Brain microvascular endothelial cell (primary cell): ENCODE results near the gene CDH4.

Experiments used
- DNase-seq: peaks from one replicate; pipeline ENCODE4 v3.0.0-alpha.2; 2020
- H3K27ac ChIP-seq: fragments of 250-450 bp; sonication (Bioruptor Pico); 2 replicates; pipeline ENCODE4 v1.5.1; 2020; ENCODE audit warnings: mild to moderate bottlenecking, moderate library complexity
- H3K27me3 ChIP-seq: fragments of 250-450 bp; sonication (Bioruptor Pico); replicated peaks from 2 replicates; pipeline ENCODE4 v1.5.1; 2020; ENCODE audit warnings: mild to moderate bottlenecking
- H3K36me3 ChIP-seq: fragments of 250-450 bp; sonication (Bioruptor Pico); replicated peaks from 2 replicates; pipeline ENCODE4 v1.5.1; 2020; ENCODE audit warnings: mild to moderate bottlenecking
- H3K4me3 ChIP-seq: 2 replicates; pipeline ENCODE4 v1.5.1; 2011; ENCODE audit warnings: low read depth, mild to moderate bottlenecking, control low read depth, low read length, moderate library complexity
- in situ Hi-C: cut with HindIII; loops from 2 replicates; pipeline ENCODE4 v1.10.0; 2017; ENCODE audit warnings: low sequenced_read_pairs, low pct_ligation_motif_present
- TF ChIP-seq, protein P1 (sequence below): IDR thresholded peaks from 2 replicates; pipeline ENCODE4 v1.5.1; 2011; ENCODE audit warnings: low read depth, mild to moderate bottlenecking, moderate library complexity, low read length, control low read depth, inconsistent platforms; ENCODE audit errors: missing control alignments

Gene CDH4

DNA sequence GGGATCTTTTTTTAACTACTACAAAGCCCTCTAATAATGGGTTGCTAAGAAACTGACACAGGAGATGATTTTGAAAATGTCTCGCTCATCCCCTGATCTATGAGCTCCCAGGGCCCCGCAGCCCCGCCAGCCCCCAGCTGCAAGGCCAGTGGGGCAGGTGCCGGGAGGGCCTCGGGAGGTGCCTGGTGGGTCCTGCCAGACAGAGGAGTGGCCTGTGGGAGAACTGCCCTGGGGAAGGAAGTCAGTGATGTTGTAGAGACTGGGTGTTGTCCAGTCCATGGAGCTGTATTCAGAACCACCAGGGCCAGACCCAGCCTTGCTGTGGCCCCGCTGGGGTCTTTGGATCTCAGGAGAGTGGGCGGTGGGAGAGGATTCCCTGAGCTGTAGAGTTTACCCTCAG lies 554.9 kb downstream of the CDH4 start:
- in situ Hi-C loops: no loop called here
- Histone ChIP-seq H3K36me3 (no peaks in the 10 kb centered on the region), H3K27ac (no peak overlapping the region), H3K4me3 (no peak overlapping the region), H3K27me3 (peaks cover 2% of the 10 kb centered on the region)
- no peak for DNase-seq
- TF ChIP-seq, protein P1, sequence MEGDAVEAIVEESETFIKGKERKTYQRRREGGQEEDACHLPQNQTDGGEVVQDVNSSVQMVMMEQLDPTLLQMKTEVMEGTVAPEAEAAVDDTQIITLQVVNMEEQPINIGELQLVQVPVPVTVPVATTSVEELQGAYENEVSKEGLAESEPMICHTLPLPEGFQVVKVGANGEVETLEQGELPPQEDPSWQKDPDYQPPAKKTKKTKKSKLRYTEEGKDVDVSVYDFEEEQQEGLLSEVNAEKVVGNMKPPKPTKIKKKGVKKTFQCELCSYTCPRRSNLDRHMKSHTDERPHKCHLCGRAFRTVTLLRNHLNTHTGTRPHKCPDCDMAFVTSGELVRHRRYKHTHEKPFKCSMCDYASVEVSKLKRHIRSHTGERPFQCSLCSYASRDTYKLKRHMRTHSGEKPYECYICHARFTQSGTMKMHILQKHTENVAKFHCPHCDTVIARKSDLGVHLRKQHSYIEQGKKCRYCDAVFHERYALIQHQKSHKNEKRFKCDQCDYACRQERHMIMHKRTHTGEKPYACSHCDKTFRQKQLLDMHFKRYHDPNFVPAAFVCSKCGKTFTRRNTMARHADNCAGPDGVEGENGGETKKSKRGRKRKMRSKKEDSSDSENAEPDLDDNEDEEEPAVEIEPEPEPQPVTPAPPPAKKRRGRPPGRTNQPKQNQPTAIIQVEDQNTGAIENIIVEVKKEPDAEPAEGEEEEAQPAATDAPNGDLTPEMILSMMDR: no peak

DNA sequence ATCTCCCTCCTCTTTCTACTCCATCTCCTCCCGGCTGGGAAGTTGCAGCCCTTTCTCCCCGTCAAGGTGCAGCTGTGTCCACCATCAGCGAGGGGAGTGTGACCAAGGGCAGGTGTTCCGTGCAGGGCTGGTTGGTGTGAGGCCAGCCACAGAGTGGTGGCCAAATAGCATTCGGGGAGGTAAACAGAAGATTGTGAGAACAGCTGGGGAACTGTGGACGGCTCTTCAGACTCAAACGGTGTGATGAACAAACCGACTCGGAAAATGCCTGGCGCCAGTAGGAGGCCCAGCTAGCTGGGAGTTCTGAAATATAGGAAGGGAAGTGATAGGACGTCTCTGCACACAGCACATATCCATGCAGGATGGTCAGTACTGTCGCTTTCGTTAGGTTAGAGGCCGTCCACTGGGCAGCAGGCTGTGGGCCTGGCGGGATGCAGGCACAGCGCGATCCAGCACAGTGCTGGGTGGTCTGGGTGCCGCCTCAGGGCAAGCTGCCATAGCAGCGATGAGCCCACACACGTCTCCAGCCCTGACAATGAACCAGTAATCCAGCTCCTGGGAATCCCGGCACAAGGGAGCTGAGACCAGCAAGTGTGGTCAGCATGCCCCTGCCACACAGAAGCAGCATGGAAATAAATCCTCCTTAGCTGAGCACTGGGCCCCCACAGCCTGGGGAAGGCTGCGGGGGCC lies 555.6 kb downstream of the CDH4 start:
- in situ Hi-C loops: no loop called here

DNA sequence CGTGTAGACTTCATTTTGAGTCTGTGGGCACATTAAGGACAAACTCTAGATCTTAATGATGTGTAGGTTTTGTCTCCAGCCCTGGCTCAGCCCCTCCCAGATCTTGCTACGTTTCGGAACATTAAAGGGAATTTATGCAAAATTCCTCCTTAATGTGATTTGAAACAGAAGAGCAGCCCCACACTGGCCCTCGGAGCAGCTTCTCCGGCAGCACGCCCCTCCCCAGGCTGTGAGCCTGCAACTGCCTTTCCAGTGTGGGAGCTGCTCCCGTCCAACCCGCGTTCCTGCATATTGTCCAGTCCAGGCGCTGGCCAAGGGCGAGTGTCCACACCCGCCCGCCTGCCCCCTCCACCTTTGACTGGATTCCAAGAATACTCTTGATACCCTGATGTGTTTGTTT lies 556.4 kb downstream of the CDH4 start:
- in situ Hi-C loops: no loop called here
- DNase-seq: no peak
- H3K27ac ChIP-seq: no peak overlapping the region
- no peaks in the 10 kb centered on the region for H3K36me3 ChIP-seq
- H3K27me3 ChIP-seq: no peaks in the 10 kb centered on the region
- TF ChIP-seq, protein P1: no peak
- no peak overlapping the region for H3K4me3 ChIP-seq

More for the DNA sequence above, 555.6 kb downstream of the CDH4 start:
- TF ChIP-seq, protein P1: no peak
- Histone ChIP-seq H3K27me3 (peaks cover 2% of the 10 kb centered on the region), H3K36me3 (no peaks in the 10 kb centered on the region), H3K27ac (no peak overlapping the region), H3K4me3 (no peak overlapping the region)
- no peak for DNase-seq

DNA sequence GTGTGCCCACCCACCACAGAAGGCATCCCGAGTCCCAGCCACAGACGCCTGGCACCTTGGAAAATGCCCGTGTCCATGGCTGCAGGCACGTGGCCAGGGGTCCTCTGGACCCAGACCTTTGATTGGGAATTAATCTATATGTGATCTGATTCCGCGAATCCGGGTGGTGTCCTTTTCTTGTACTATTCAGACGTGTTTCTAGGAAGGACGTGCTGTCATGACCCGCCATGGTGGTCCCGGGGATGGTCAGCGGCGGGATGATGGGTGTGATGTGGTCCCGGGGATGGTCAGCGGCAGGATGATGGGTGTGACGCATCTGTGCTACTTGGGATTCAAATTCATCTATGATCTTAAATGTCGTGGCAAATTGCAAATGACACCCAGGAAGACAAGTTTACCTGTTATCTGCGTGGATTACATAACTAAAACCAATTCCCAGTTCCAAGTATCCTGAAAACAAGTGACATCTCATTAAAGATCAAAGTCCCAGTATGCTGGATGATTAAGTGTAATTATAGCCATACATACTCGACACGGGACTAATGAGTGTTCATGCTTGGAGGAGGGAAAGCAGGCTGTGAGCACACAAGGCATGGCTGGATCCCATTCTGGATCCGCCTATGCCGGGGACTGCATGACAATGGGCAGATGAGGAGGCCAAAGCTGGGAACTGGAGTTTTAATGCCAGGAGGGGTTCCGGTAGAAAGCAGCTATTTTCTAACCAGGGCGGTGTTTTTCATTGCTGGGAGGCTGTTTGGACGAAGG lies 557.1 kb downstream of the CDH4 start:
- DNase-seq: no peak
- TF ChIP-seq, protein P1: no peak
- Histone ChIP-seq H3K4me3 (no peak overlapping the region), H3K36me3 (no peaks in the 10 kb centered on the region), H3K27ac (no peak overlapping the region), H3K27me3 (no peaks in the 10 kb centered on the region)
- in situ Hi-C loops: no loop called here

DNA sequence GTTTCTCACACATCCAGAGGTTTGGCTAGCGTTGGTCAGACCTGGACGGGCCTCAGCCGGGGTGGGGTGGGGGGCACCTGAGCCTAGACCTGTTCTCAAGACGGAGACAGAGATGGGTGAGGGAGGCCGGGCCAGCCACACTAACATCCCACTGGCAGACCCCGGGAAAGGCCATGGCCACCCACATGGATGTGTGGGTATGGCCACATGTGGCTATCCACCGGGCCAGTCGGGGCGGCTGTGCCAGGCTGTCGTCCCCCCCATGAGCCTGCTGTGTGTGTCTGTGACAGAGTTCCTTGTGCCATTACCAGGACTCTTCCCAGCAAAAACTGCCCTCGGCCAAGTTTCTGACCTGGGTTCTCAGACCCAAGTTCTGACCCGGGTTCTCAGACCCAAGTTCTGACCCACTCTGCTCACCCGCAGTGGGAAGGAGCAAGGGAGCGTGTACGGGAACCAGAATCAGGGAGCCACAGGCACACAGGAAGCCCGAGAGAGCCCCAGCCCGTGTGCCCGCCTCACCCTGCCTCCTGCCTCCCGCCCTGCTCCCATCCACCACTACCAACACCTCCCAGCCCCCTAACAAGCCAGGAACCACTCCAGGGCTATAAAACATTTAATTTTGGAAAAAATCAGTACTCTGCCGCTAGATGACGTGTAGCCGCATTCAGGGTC lies 558.1 kb downstream of the CDH4 start:
- H3K27me3 ChIP-seq: no peaks in the 10 kb centered on the region
- no peaks in the 10 kb centered on the region for H3K36me3 ChIP-seq
- in situ Hi-C loops: no loop called here
- H3K27ac ChIP-seq: no peak overlapping the region
- H3K4me3 ChIP-seq: no peak overlapping the region
- no peak for DNase-seq
- TF ChIP-seq, protein P1: no peak
